Activated B cell treated with CpG ODN at 0.5 μM for 24 hours (primary cell): ENCODE results near the gene CAMTA1. TPM values are rescaled to one million over a fixed set of nuclear protein-coding genes. Genes with fewer than 3 reads are reported as not detected.

Experiments used
- ATAC-seq: fragments of 200-7000 bp; cut with Tn5 transposase; one replicate; pipeline ENCODE4 v1.10.0; 2021; ENCODE audit warnings: low read depth, mild to moderate bottlenecking, moderate library complexity
- CTCF ChIA-PET: fragments of 350-600 bp; sonication (Branson Sonifier 250); formaldehyde crosslinking; loops from one replicate; lab custom pipeline; 2021; ENCODE audit warnings: antibody characterized with exemption; lab: Charles Lee
- POLR2A ChIA-PET: fragments of 350-600 bp; sonication (Branson Sonifier 250); formaldehyde crosslinking; loops from one replicate; lab custom pipeline; 2021; ENCODE audit warnings: antibody characterized with exemption; lab: Charles Lee
- DNase-seq: peaks from one replicate; pipeline ENCODE4 v3.0.0; 2022
- H3K27ac Mint-ChIP-seq: one replicate; pipeline ENCODE4 v1.8.0; 2020; ENCODE audit warnings: mixed read lengths
- H3K27me3 Mint-ChIP-seq: one replicate; pipeline ENCODE4 v1.8.0; 2021; ENCODE audit warnings: mixed read lengths
- H3K36me3 Mint-ChIP-seq: one replicate; pipeline ENCODE4 v1.8.0; 2021; ENCODE audit warnings: low read depth, mixed read lengths
- H3K4me1 Mint-ChIP-seq: one replicate; pipeline ENCODE4 v1.8.0; 2021; ENCODE audit warnings: mixed read lengths
- H3K4me3 Mint-ChIP-seq: one replicate; pipeline ENCODE4 v1.8.0; 2020; ENCODE audit warnings: mild to moderate bottlenecking, mixed read lengths
- H3K9me3 Mint-ChIP-seq: one replicate; pipeline ENCODE4 v1.8.0; 2020; ENCODE audit warnings: mixed read lengths
- CTCF ChIP-seq: fragments of 200-600 bp; IDR thresholded peaks from one replicate; pipeline ENCODE4 v1.8.0; 2022; ENCODE audit warnings: antibody characterized with exemption, mild to moderate bottlenecking
- intact Hi-C: fragments of 100-400 bp; cut with micrococcal nuclease; formaldehyde crosslinking; loops from one replicate; pipeline ENCODE4 v1.15.1; 2024
- total RNA-seq: library from RNA; stranded (reverse); gene quantifications from 2 replicates; pipeline ENCODE4 v1.2.3, GENCODE V29; 2022

The CAMTA1 gene
- total RNA-seq, 1 donor from 2014 or later, result 49.8 TPM

DNA sequence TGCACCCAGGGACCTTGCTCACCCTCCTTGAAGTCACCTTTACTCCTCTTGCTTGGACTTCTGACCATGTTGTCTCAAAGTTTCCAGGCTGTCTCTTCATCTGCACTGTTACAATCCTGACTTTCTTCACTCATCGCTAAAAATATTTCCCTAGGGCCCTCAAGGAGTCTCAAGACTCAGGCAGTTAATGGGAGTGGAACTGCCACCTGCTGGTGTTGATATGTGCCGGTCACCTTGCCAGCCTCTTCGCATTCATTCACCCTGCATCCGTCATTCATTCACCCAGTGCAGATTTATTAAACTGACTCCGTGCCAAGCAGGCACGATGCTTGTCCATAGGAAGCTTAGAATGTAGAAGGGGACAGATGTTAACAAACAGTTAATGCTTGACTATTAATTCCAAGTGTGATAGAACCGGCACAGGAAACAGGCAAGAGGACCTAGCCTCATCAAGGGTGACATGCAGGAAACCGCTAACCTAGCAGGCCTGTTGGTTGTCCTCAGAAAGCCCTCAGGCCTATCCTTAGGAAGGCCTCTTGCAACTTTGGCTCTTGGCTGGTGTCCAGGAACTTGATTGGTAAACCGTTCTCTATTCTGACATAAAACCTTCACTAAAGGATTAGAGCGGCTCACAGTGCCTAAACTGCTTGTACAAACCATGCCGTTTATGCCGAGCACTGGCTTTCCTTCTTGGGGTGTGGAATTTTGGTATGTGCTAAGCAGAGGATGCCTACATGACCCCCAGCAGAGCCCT is 342.2 kb downstream of the CAMTA1 start:
- ATAC-seq, result no peak
- H3K36me3 Mint-ChIP-seq, result no peaks in the 10 kb centered on the region
- ChIA-PET POLR2A (no interaction called here), CTCF (no interaction called here)
- DNase-seq, result no peak
- peaks cover 4% of the 10 kb centered on the region for H3K9me3 Mint-ChIP-seq
- no peak for TF ChIP-seq CTCF
- no peak overlapping the region for H3K27ac Mint-ChIP-seq
- H3K4me1 Mint-ChIP-seq, result no peaks in the 10 kb centered on the region
- H3K4me3 Mint-ChIP-seq, result no peak overlapping the region
- H3K27me3 Mint-ChIP-seq, result peaks cover 6% of the 10 kb centered on the region
- intact Hi-C loops, result no loop called here

DNA sequence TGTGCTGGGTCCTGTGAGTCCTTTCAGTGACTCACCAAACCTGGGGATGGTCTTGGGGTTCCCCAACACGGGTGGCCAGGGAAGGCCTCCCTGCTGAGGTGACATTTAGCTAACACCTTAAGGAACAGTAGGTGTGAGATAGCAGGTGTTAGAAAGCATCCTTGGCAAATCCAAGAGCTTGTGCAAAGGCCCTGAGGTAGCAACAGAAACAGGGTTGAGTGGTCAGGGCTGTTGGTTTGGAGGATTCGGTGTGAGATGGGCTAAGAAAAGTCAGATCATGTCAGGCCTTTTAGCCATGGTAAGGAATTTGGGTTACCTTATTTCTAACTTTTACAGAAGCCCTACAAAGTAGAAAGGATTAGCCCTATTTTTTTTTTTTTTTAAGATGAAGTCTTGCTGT is 343.0 kb downstream of the CAMTA1 start:
- Mint-ChIP-seq H3K27ac (no peak overlapping the region), H3K27me3 (peaks cover 6% of the 10 kb centered on the region), H3K9me3 (peaks cover 4% of the 10 kb centered on the region), H3K4me1 (no peaks in the 10 kb centered on the region), H3K4me3 (no peak overlapping the region), H3K36me3 (no peaks in the 10 kb centered on the region)
- intact Hi-C loops, result no loop called here
- ATAC-seq, result no peak
- CTCF ChIA-PET, result no interaction called here
- DNase-seq, result no peak
- TF ChIP-seq CTCF, result no peak
- POLR2A ChIA-PET, result no interaction called here

GRCh38 chr1:7130127-7130526 is 344.9 kb downstream of the CAMTA1 start:
- no peak overlapping the region for H3K4me3 Mint-ChIP-seq
- CTCF ChIA-PET, result no interaction called here
- H3K36me3 Mint-ChIP-seq, result no peaks in the 10 kb centered on the region
- intact Hi-C loops, result no loop called here
- H3K27me3 Mint-ChIP-seq, result peaks cover 10% of the 10 kb centered on the region
- no peaks in the 10 kb centered on the region for H3K4me1 Mint-ChIP-seq
- no peak for TF ChIP-seq CTCF
- POLR2A ChIA-PET, result no interaction called here
- DNase-seq (no peak), ATAC-seq (no peak)
- H3K9me3 Mint-ChIP-seq, result peaks cover 4% of the 10 kb centered on the region
- no peak overlapping the region for H3K27ac Mint-ChIP-seq

- H3K27ac Mint-ChIP-seq, result no peak overlapping the region
- no peak overlapping the region for H3K4me3 Mint-ChIP-seq
- ChIA-PET POLR2A (no interaction called here), CTCF (no interaction called here)
- no peaks in the 10 kb centered on the region for H3K9me3 Mint-ChIP-seq
- no peak for TF ChIP-seq CTCF
- H3K27me3 Mint-ChIP-seq, result peaks cover 13% of the 10 kb centered on the region
- no peaks in the 10 kb centered on the region for H3K4me1 Mint-ChIP-seq
- no peak for DNase-seq
- H3K36me3 Mint-ChIP-seq, result no peaks in the 10 kb centered on the region
- ATAC-seq, result no peak
- intact Hi-C loops, result no loop called here
These were observed 350.2 kb downstream of the CAMTA1 start for GRCh38 chr1:7135493-7135892.

- DNase-seq (no peak), ATAC-seq (no peak)
- Mint-ChIP-seq H3K4me3 (no peak overlapping the region), H3K4me1 (no peaks in the 10 kb centered on the region), H3K36me3 (no peaks in the 10 kb centered on the region), H3K27me3 (peaks cover 11% of the 10 kb centered on the region), H3K27ac (no peak overlapping the region), H3K9me3 (no peaks in the 10 kb centered on the region)
- intact Hi-C loops, result no loop called here
- POLR2A ChIA-PET, result no interaction called here
- CTCF ChIA-PET, result no interaction called here
- no peak for TF ChIP-seq CTCF
These were observed 351.1 kb downstream of the CAMTA1 start for GRCh38 chr1:7136166-7136953.
